H9 (cell line): Measurements from ENCODE around the gene RRAGD. TPM values are rescaled to one million over a fixed set of nuclear protein-coding genes. Genes with fewer than 3 reads are reported as not detected.

ENCODE experiments used
- DNase-seq: peaks from one replicate; pipeline ENCODE4 v3.0.0-alpha.2; 2017
- H2AFZ ChIP-seq: one replicate; pipeline ENCODE4 v1.6.1; 2013; ENCODE audit warnings: mild to moderate bottlenecking, low read length, control low read depth, moderate library complexity
- H2AK5ac ChIP-seq: 2 replicates; pipeline ENCODE4 v1.6.1; 2013; ENCODE audit warnings: low read length, control low read depth, mixed read lengths; ENCODE audit not compliant: insufficient read length
- H2BK120ac ChIP-seq: one replicate; pipeline ENCODE4 v1.6.1; 2013; ENCODE audit warnings: low read depth, mild to moderate bottlenecking, low read length, control low read depth, inconsistent platforms; ENCODE audit not compliant: poor library complexity, severe bottlenecking
- H2BK12ac ChIP-seq: 2 replicates; pipeline ENCODE4 v1.6.1; 2013; ENCODE audit warnings: low read length, control low read depth, mixed read lengths, low read depth; ENCODE audit not compliant: insufficient read length
- H2BK15ac ChIP-seq: 2 replicates; pipeline ENCODE4 v1.6.1; 2013; ENCODE audit warnings: low read depth, low read length, control low read depth
- H2BK20ac ChIP-seq: one replicate; pipeline ENCODE4 v1.6.1; 2013; ENCODE audit warnings: low read depth, mild to moderate bottlenecking, low read length, control low read depth, inconsistent platforms; ENCODE audit not compliant: poor library complexity, severe bottlenecking
- H2BK5ac ChIP-seq: 2 replicates; pipeline ENCODE4 v1.6.1; 2013; ENCODE audit warnings: low read length, control low read depth, mixed read lengths; ENCODE audit not compliant: insufficient read length
- H3K14ac ChIP-seq: 2 replicates; pipeline ENCODE4 v1.6.1; 2013; ENCODE audit warnings: low read length, control low read depth; ENCODE audit not compliant: insufficient read depth
- H3K18ac ChIP-seq: 2 replicates; pipeline ENCODE4 v1.6.1; 2013; ENCODE audit warnings: low read depth, mild to moderate bottlenecking, mixed read lengths, low read length, control low read depth; ENCODE audit not compliant: insufficient read length
- H3K23ac ChIP-seq: 2 replicates; pipeline ENCODE4 v1.6.1; 2013; ENCODE audit warnings: low read length, control low read depth, mixed read lengths, low read depth; ENCODE audit not compliant: insufficient read length
- H3K23me2 ChIP-seq: 2 replicates; pipeline ENCODE4 v1.6.1; 2013; ENCODE audit warnings: low read depth, mild to moderate bottlenecking, mixed read lengths, low read length, control low read depth; ENCODE audit not compliant: insufficient read length, poor library complexity, severe bottlenecking
- H3K27ac ChIP-seq: 2 replicates; pipeline ENCODE4 v1.5.1; 2013; ENCODE audit warnings: low read length, control low read depth, mixed read lengths, low read depth; ENCODE audit not compliant: insufficient read length
- H3K27me3 ChIP-seq: 2 replicates; pipeline ENCODE4 v1.6.1; 2013; ENCODE audit warnings: low read length, control low read depth, inconsistent platforms; ENCODE audit not compliant: insufficient read depth
- H3K4ac ChIP-seq: 2 replicates; pipeline ENCODE4 v1.6.1; 2013; ENCODE audit warnings: low read depth, mild to moderate bottlenecking, control low read depth, inconsistent platforms, low read length, moderate library complexity
- H3K4me1 ChIP-seq: 2 replicates; pipeline ENCODE4 v1.6.1; 2013; ENCODE audit warnings: low read length, control low read depth, inconsistent platforms; ENCODE audit not compliant: insufficient read depth
- H3K4me2 ChIP-seq: 2 replicates; pipeline ENCODE4 v1.6.1; 2013; ENCODE audit warnings: low read length, control low read depth, mixed read lengths; ENCODE audit not compliant: insufficient read length, insufficient read depth
- H3K56ac ChIP-seq: 2 replicates; pipeline ENCODE4 v1.6.1; 2013; ENCODE audit warnings: low read depth, mild to moderate bottlenecking, mixed read lengths, low read length, control low read depth; ENCODE audit not compliant: insufficient read length
- H3K79me1 ChIP-seq: 2 replicates; pipeline ENCODE4 v1.6.1; 2013; ENCODE audit warnings: low read depth, mild to moderate bottlenecking, moderate library complexity, low read length, control low read depth, inconsistent platforms; ENCODE audit not compliant: insufficient read depth, poor library complexity, severe bottlenecking
- H3K79me2 ChIP-seq: 2 replicates; pipeline ENCODE4 v1.6.1; 2013; ENCODE audit warnings: low read length, control low read depth, inconsistent platforms; ENCODE audit not compliant: insufficient read depth
- H3K9ac ChIP-seq: 2 replicates; pipeline ENCODE4 v1.6.1; 2013; ENCODE audit warnings: low read length, control low read depth, mixed read lengths; ENCODE audit not compliant: insufficient read length; ENCODE audit errors: extremely low read depth
- H3K9me3 ChIP-seq: one replicate; pipeline ENCODE4 v1.6.1; 2013; ENCODE audit warnings: low read depth, low read length, inconsistent platforms; ENCODE audit not compliant: control insufficient read depth
- H3T11ph ChIP-seq: one replicate; pipeline ENCODE4 v1.6.1; 2013; ENCODE audit warnings: mild to moderate bottlenecking, low read length, control low read depth, inconsistent platforms
- H4K20me1 ChIP-seq: one replicate; pipeline ENCODE4 v1.6.1; 2013; ENCODE audit not compliant: control insufficient read depth, insufficient read length, insufficient read depth
- H4K5ac ChIP-seq: 2 replicates; pipeline ENCODE4 v1.6.1; 2013; ENCODE audit warnings: low read depth, mild to moderate bottlenecking, mixed read lengths, low read length, control low read depth; ENCODE audit not compliant: insufficient read length
- H4K8ac ChIP-seq: replicated peaks from 2 replicates; pipeline ENCODE4 v1.6.1; 2013; ENCODE audit warnings: low read length, control low read depth, mixed read lengths, low read depth; ENCODE audit not compliant: insufficient read length
- H4K91ac ChIP-seq: 2 replicates; pipeline ENCODE4 v1.6.1; 2013; ENCODE audit warnings: low read depth, mild to moderate bottlenecking, moderate library complexity, mixed read lengths, low read length, control low read depth; ENCODE audit not compliant: insufficient read length
- H3K27ac Mint-ChIP-seq, 3 experiments: 2 replicates in 2 of 3; 3 replicates in 1 of 3; pipeline ENCODE4 v1.8.0; 2020 to 2021; ENCODE audit warnings: mixed read lengths in 3 of 3, mild to moderate bottlenecking in 1 of 3, moderate library complexity in 1 of 3
- H3K27me3 Mint-ChIP-seq: 2 replicates; pipeline ENCODE4 v1.8.0; 2021; ENCODE audit warnings: low read depth, mild to moderate bottlenecking, moderate library complexity, mixed read lengths
- H3K36me3 Mint-ChIP-seq, 3 experiments: 2 replicates in 2 of 3; 3 replicates in 1 of 3; pipeline ENCODE4 v1.8.0; 2020 to 2021; ENCODE audit warnings: low read depth in 3 of 3, mixed read lengths in 3 of 3; ENCODE audit not compliant: insufficient read depth in 1 of 3
- H3K4me1 Mint-ChIP-seq, 2 experiments: 2 replicates each; pipeline ENCODE4 v1.8.0; 2020; ENCODE audit warnings: mixed read lengths in 2 of 2
- H3K4me3 Mint-ChIP-seq, 2 experiments: 2 replicates in 1 of 2; 3 replicates in 1 of 2; pipeline ENCODE4 v1.8.0; 2020 to 2021; ENCODE audit warnings: mild to moderate bottlenecking in 2 of 2, mixed read lengths in 2 of 2, moderate library complexity in 1 of 2
- H3K9me3 Mint-ChIP-seq, 2 experiments: 2 replicates in 1 of 2; 3 replicates in 1 of 2; pipeline ENCODE4 v1.8.0; 2020; ENCODE audit warnings: mild to moderate bottlenecking in 2 of 2, mixed read lengths in 2 of 2, moderate library complexity in 1 of 2
- WGBS: extraction: QIAGEN DNeasy Blood & Tissue Kit; methylation state at CpG from one replicate; pipeline ENCODE4 v1.1.7; 2013; ENCODE audit warnings: missing lambda C conversion rate, low lambda C conversion rate, mixed read lengths; ENCODE audit not compliant: insufficient read length; ENCODE audit errors: extremely low coverage; 5-methylcytosine and 5-hydroxymethylcytosine counted together
- total RNA-seq: library from RNA; stranded (reverse); gene quantifications from 2 replicates; pipeline ENCODE4 v1.2.1, GENCODE V29; 2021
- TF ChIP-seq, protein P1 (sequence below): fragments of 200-600 bp; sonication (generic); conservative IDR thresholded peaks from 3 replicates; pipeline ENCODE4 v1.8.0; 2021; ENCODE audit warnings: antibody characterized with exemption, mild to moderate bottlenecking

The RRAGD gene
- total RNA-seq, 1 experiment from 2014 or later, result 10.6 TPM

- Histone ChIP-seq H3K27ac (peak overlapping the region; percentile 29), H2AFZ (no peak overlapping the region), H3K9ac (no peak overlapping the region), H3K4ac (no peak overlapping the region), H3K27me3 (no peaks in the 10 kb centered on the region), H3K4me2 (no peak overlapping the region), H3K18ac (no peak overlapping the region), H3K23me2 (no peaks in the 10 kb centered on the region), H3K14ac (no peak overlapping the region), H3K9me3 (peaks cover 9% of the 10 kb centered on the region), H2BK12ac (no peak overlapping the region), H3K56ac (no peak overlapping the region), H3T11ph (no peak overlapping the region), H2BK15ac (no peak overlapping the region), H3K23ac (no peak overlapping the region), H2BK20ac (no peak overlapping the region), H4K91ac (no peak overlapping the region), H3K79me2 (no peaks in the 10 kb centered on the region), H4K8ac (no peak overlapping the region), H4K5ac (no peak overlapping the region), H2BK5ac (no peak overlapping the region), H3K79me1 (no peaks in the 10 kb centered on the region), H4K20me1 (no peaks in the 10 kb centered on the region), H3K4me1 (no peaks in the 10 kb centered on the region), H2AK5ac (no peak overlapping the region), H2BK120ac (no peak overlapping the region)
- H3K27me3 Mint-ChIP-seq, result no peaks in the 10 kb centered on the region
- no peak overlapping the region for H3K27ac Mint-ChIP-seq
- peaks cover 20 to 29% of the 10 kb centered on the region in 2 experiments for H3K9me3 Mint-ChIP-seq
- DNase-seq, result no peak
- peaks cover 9 to 27% (median 16%) of the 10 kb centered on the region in 3 experiments for H3K36me3 Mint-ChIP-seq
- TF ChIP-seq, protein P1, sequence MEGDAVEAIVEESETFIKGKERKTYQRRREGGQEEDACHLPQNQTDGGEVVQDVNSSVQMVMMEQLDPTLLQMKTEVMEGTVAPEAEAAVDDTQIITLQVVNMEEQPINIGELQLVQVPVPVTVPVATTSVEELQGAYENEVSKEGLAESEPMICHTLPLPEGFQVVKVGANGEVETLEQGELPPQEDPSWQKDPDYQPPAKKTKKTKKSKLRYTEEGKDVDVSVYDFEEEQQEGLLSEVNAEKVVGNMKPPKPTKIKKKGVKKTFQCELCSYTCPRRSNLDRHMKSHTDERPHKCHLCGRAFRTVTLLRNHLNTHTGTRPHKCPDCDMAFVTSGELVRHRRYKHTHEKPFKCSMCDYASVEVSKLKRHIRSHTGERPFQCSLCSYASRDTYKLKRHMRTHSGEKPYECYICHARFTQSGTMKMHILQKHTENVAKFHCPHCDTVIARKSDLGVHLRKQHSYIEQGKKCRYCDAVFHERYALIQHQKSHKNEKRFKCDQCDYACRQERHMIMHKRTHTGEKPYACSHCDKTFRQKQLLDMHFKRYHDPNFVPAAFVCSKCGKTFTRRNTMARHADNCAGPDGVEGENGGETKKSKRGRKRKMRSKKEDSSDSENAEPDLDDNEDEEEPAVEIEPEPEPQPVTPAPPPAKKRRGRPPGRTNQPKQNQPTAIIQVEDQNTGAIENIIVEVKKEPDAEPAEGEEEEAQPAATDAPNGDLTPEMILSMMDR, result no peak
- WGBS, result no CpG with 5 or more reads among the region's 9 CpGs
- peaks cover 11 to 28% of the 10 kb centered on the region in 2 experiments for H3K4me1 Mint-ChIP-seq
- no peak overlapping the region for H3K4me3 Mint-ChIP-seq
Measured at GRCh38 chr6:89321131-89321970, 90.7 kb downstream of the RRAGD start.
